Measurements from ENCODE around the gene HCFC1R1. TPM values are rescaled to one million over a fixed set of nuclear protein-coding genes. Genes with fewer than 3 reads are reported as not detected.

The HCFC1R1 gene
- total RNA-seq, 1 donor from 2014 or later, result 2.6 TPM

DNA sequence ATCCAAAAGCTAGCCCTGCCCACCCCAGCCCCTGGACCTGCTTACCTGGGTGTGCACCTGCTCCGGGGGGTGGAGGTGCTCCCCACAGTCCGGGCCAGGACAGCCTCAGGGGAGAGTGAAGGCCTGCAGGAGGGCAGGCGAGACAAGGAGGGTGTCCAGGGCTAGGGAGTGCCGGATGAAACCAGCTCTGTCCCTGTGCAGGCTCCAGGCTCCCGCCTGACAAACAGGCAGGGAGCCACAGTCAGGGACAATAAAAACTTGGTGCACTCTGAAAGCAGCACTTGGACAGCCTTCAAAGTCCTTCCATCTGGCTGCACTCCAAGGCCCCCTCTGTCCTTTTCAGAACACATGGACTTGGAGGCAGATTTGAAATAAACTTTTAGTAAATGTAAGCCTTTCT lies 50.6 kb downstream of the HCFC1R1 start:
- DNase-seq, result no peak

Other genes with a start within 250 kb of the HCFC1R1 start
- gene ELOB, start 246.7 kb downstream of the HCFC1R1 start, total RNA-seq, result 132 and 314 TPM in 2 replicates
- not detected in 2 replicates for gene PRSS33, start 236.4 kb downstream of the HCFC1R1 start, total RNA-seq
- gene PRSS41, start 225.5 kb downstream of the HCFC1R1 start, total RNA-seq, result not detected in 2 replicates
- gene PRSS21, start 206.7 kb downstream of the HCFC1R1 start, total RNA-seq, result 1.0 and 2.1 TPM in 2 replicates
- 0.19 and 0.68 TPM in 2 replicates for gene ZG16B, start 193.6 kb downstream of the HCFC1R1 start, total RNA-seq
- not detected in 2 replicates for gene PRSS22, start 165.8 kb downstream of the HCFC1R1 start, total RNA-seq
- gene FLYWCH2, start 140.7 kb downstream of the HCFC1R1 start, total RNA-seq, result 36.0 and 72.2 TPM in 2 replicates
- gene FLYWCH1, start 112.0 kb downstream of the HCFC1R1 start, total RNA-seq, result 39.5 and 41.0 TPM in 2 replicates
- not detected in 2 replicates for gene KREMEN2, start 59.7 kb downstream of the HCFC1R1 start, total RNA-seq
- gene PAQR4, start 54.6 kb downstream of the HCFC1R1 start, total RNA-seq, result 9.4 and 12.8 TPM in 2 replicates
- 4.4 and 10.6 TPM in 2 replicates for gene PKMYT1, start 43.5 kb downstream of the HCFC1R1 start, total RNA-seq
- gene CLDN9, start 11.0 kb downstream of the HCFC1R1 start, total RNA-seq, result not detected in 2 replicates
- gene CLDN6, start 5.8 kb downstream of the HCFC1R1 start, total RNA-seq, result not detected in 2 replicates
- 45.4 and 48.2 TPM in 2 replicates for gene TNFRSF12A, start 3.6 kb downstream of the HCFC1R1 start, total RNA-seq
- 21.4 and 25.4 TPM in 2 replicates for gene THOC6, start 93 bp upstream of the HCFC1R1 start, total RNA-seq
- gene BICDL2, start 13.0 kb upstream of the HCFC1R1 start, total RNA-seq, result not detected in 2 replicates
- gene MMP25, start 22.6 kb upstream of the HCFC1R1 start, total RNA-seq, result 0.09 TPM in 1 of 2 replicates, not detected in the other
- 29.5 and 133 TPM in 2 replicates for gene IL32, start 41.7 kb upstream of the HCFC1R1 start, total RNA-seq
- not detected in 2 replicates for gene ZSCAN10, start 75.4 kb upstream of the HCFC1R1 start, total RNA-seq
- 26.2 and 30.2 TPM in 2 replicates for gene ZNF205, start 88.6 kb upstream of the HCFC1R1 start, total RNA-seq
- 6.6 and 14.6 TPM in 2 replicates for gene ZNF213, start 111.1 kb upstream of the HCFC1R1 start, total RNA-seq
- gene OR1F1, start 164.3 kb upstream of the HCFC1R1 start, total RNA-seq, result not detected in 2 replicates
- 11.2 and 11.6 TPM in 2 replicates for gene ZNF200, start 211.2 kb upstream of the HCFC1R1 start, total RNA-seq
- under 0.01 and 0.05 TPM in 2 replicates for gene MEFV, start 232.7 kb upstream of the HCFC1R1 start, total RNA-seq

Measured in dermis blood vessel endothelial cell (primary cell).